IMR-90 (cell line): ENCODE measurements around the gene EMID1.

Experiments
- MXI1 ChIP-seq: IDR thresholded peaks from 2 replicates; pipeline ENCODE4 v1.6.1; 2012; ENCODE audit warnings: low read depth, mild to moderate bottlenecking, low read length, moderate library complexity, borderline replicate concordance
- TF ChIP-seq, protein P1 (sequence below): conservative IDR thresholded peaks from 2 replicates; pipeline ENCODE4 v1.5.1; 2012; ENCODE audit warnings: mild to moderate bottlenecking, low read depth, low read length, improper control_type of control experiment
- TF ChIP-seq, protein P2 (sequence below): fragments of 150-350 bp; IDR thresholded peaks from 2 replicates; pipeline ENCODE4 v1.6.1; 2016; ENCODE audit warnings: low read depth, mild to moderate bottlenecking, low read length, moderate library complexity, borderline replicate concordance

DNA sequence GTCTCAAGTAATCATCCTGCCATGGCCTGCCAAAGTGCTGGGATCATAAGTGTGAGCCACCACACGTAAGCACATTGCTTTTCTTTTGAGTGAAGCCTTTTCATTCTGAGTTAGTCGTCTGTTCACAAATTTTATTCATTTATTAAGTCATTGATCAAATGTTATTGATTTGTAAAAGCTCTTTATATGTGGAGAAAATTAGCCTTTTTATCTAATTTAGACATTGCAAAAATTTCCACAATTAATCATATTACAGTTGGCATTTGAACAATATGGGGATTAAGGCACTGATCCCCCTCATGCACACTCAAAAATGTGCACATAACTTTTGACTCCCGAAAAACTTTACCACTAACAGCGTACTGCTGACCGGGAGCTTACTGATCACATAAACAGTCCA, 7.5 kb upstream of the EMID1 start:
- TF ChIP-seq MXI1, result no peak
- TF ChIP-seq, protein P1, sequence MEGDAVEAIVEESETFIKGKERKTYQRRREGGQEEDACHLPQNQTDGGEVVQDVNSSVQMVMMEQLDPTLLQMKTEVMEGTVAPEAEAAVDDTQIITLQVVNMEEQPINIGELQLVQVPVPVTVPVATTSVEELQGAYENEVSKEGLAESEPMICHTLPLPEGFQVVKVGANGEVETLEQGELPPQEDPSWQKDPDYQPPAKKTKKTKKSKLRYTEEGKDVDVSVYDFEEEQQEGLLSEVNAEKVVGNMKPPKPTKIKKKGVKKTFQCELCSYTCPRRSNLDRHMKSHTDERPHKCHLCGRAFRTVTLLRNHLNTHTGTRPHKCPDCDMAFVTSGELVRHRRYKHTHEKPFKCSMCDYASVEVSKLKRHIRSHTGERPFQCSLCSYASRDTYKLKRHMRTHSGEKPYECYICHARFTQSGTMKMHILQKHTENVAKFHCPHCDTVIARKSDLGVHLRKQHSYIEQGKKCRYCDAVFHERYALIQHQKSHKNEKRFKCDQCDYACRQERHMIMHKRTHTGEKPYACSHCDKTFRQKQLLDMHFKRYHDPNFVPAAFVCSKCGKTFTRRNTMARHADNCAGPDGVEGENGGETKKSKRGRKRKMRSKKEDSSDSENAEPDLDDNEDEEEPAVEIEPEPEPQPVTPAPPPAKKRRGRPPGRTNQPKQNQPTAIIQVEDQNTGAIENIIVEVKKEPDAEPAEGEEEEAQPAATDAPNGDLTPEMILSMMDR, result no peak
- TF ChIP-seq, protein P2, sequence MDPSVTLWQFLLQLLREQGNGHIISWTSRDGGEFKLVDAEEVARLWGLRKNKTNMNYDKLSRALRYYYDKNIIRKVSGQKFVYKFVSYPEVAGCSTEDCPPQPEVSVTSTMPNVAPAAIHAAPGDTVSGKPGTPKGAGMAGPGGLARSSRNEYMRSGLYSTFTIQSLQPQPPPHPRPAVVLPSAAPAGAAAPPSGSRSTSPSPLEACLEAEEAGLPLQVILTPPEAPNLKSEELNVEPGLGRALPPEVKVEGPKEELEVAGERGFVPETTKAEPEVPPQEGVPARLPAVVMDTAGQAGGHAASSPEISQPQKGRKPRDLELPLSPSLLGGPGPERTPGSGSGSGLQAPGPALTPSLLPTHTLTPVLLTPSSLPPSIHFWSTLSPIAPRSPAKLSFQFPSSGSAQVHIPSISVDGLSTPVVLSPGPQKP, result no peak
